K562 (cell line): Measurements from ENCODE around the gene RERE.

Experiments
- GTF2F1 ChIP-seq: IDR thresholded peaks from 2 replicates; pipeline ENCODE4 v1.6.1; 2011; ENCODE audit warnings: low read depth, low read length, improper control_type of control experiment
- POLR2A ChIP-seq: fragments of 450-650 bp; conservative IDR thresholded peaks from 2 replicates; pipeline ENCODE4 v1.6.1; 2016
- RFX5 ChIP-seq: IDR thresholded peaks from 2 replicates; pipeline ENCODE4 v1.6.1; 2011; ENCODE audit warnings: low read depth, mild to moderate bottlenecking, improper control_type of control experiment, low read length
- RNF2 ChIP-seq: sonication (generic); IDR thresholded peaks from 2 replicates; pipeline ENCODE4 v1.6.1; 2016
- TRIM24 ChIP-seq, 2 experiments: fragments of 450-650 bp; IDR thresholded peaks; 2 replicates each; pipeline ENCODE4 v1.6.1; 2016
- YY1 ChIP-seq, 3 experiments: IDR thresholded peaks; 2 replicates each; pipeline ENCODE4 v1.6.1; 2011; ENCODE audit warnings: low read length in 2 of 3, mild to moderate bottlenecking in 2 of 3, moderate library complexity in 2 of 3, borderline replicate concordance in 1 of 3, control low read depth in 1 of 3, low read depth in 1 of 3; ENCODE audit not compliant: insufficient read depth in 3 of 3, insufficient replicate concordance in 2 of 3, control insufficient read depth in 1 of 3, insufficient read length in 1 of 3; ENCODE audit errors: extremely low read depth in 1 of 3
- ZFP30 ChIP-seq: fragments of 250-450 bp; sonication (Bioruptor Pico); IDR thresholded peaks from 2 replicates; pipeline ENCODE4 v1.8.0; 2022; ENCODE audit warnings: moderate library complexity, mild to moderate bottlenecking, inconsistent platforms, borderline replicate concordance
- ZNF23 ChIP-seq: fragments of 250-450 bp; sonication (Bioruptor Pico); IDR thresholded peaks from 2 replicates; pipeline ENCODE4 v1.4.0; 2020; ENCODE audit warnings: mild to moderate bottlenecking
- ZNF274 ChIP-seq: IDR thresholded peaks from 2 replicates; pipeline ENCODE4 v1.6.1; 2011; ENCODE audit warnings: low read depth, mild to moderate bottlenecking, low read length, moderate library complexity, borderline replicate concordance
- ZNF384 ChIP-seq: IDR thresholded peaks from 2 replicates; pipeline ENCODE4 v1.6.1; 2012; ENCODE audit warnings: low read depth, low read length, improper control_type of control experiment
- TF ChIP-seq, protein P1 (sequence below), 3 experiments: IDR thresholded peaks in 2 of 3; conservative IDR thresholded peaks in 1 of 3; 2 replicates each; pipeline ENCODE4 v1.5.1; 2011 to 2012; ENCODE audit warnings: low read length in 3 of 3, mild to moderate bottlenecking in 3 of 3, control low read depth in 2 of 3, improper control_type of control experiment in 1 of 3, inconsistent platforms in 1 of 3, low read depth in 1 of 3, mixed read lengths in 1 of 3, moderate library complexity in 1 of 3; ENCODE audit not compliant: insufficient read depth in 2 of 3
- TF ChIP-seq, protein P2 (sequence below): fragments of 450-650 bp; IDR thresholded peaks from 2 replicates; pipeline ENCODE4 v1.6.1; 2014; ENCODE audit warnings: low read depth, mild to moderate bottlenecking, moderate library complexity, borderline replicate concordance
- TF ChIP-seq, protein P3 (sequence below), 2 experiments: fragments of 450-650 bp; formaldehyde crosslinking in 1 of 2; IDR thresholded peaks; 2 replicates each; pipeline versions ENCODE4 v1.4.0 to v1.6.1; 2014 to 2020; ENCODE audit warnings: mild to moderate bottlenecking in 2 of 2, borderline replicate concordance in 1 of 2, low read depth in 1 of 2
- TF ChIP-seq, protein P4 (sequence below): sonication (generic); formaldehyde crosslinking; IDR thresholded peaks from 2 replicates; pipeline ENCODE4 v1.8.1; 2022; ENCODE audit warnings: missing genetic modification reagents

DNA sequence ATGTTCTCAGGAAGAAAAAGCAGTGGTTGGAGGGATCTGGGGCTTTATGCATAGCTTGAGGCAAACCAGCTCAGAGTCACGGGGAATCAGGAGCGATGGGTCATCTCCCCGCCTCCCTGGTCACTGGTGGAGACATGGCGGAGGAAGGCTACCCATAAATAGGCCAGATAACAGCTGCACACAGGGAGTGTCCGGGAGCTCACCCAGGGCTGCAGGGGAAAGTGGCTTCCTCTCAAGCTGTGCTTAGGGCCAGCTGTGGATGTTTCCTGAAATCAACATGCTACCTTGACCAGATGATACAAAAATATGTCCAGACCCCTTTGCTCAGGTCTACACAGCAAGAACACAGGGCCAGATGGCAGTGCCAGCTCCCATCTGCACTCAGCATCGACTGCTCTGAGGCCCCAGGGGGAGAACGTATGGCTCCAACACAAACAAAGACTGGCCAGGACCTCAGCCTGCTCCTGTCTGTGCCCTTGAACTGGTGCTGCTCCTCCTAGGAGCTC, 27.1 kb upstream of the RERE start:
- TF ChIP-seq, protein P1, sequence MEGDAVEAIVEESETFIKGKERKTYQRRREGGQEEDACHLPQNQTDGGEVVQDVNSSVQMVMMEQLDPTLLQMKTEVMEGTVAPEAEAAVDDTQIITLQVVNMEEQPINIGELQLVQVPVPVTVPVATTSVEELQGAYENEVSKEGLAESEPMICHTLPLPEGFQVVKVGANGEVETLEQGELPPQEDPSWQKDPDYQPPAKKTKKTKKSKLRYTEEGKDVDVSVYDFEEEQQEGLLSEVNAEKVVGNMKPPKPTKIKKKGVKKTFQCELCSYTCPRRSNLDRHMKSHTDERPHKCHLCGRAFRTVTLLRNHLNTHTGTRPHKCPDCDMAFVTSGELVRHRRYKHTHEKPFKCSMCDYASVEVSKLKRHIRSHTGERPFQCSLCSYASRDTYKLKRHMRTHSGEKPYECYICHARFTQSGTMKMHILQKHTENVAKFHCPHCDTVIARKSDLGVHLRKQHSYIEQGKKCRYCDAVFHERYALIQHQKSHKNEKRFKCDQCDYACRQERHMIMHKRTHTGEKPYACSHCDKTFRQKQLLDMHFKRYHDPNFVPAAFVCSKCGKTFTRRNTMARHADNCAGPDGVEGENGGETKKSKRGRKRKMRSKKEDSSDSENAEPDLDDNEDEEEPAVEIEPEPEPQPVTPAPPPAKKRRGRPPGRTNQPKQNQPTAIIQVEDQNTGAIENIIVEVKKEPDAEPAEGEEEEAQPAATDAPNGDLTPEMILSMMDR (IDR thresholded peaks at IDR 0.05 in 2 of 3, conservative IDR thresholded peaks at IDR 0.05 in 1 of 3; ENCODE audit: insufficient read depth in 2 of 3, low read depth in 1 of 3, low read length in 3 of 3), result no peak
- TF ChIP-seq YY1 (IDR thresholded peaks at IDR 0.05; ENCODE audit: borderline replicate concordance in 1 of 3, control insufficient read depth in 1 of 3, extremely low read depth in 1 of 3, insufficient read depth in 3 of 3, insufficient read length in 1 of 3, insufficient replicate concordance in 2 of 3, low read depth in 1 of 3, low read length in 2 of 3) (no peak), ZNF23 (CRISPR knock-in tag) (no peak), POLR2A (no peak), TRIM24 (IDR thresholded peaks at IDR 0.05) (no peak), RNF2 (no peak), ZNF384 (no peak), ZNF274 (no peak), RFX5 (no peak), ZFP30 (CRISPR knock-in tag) (no peak), GTF2F1 (no peak)
- TF ChIP-seq, protein P2, sequence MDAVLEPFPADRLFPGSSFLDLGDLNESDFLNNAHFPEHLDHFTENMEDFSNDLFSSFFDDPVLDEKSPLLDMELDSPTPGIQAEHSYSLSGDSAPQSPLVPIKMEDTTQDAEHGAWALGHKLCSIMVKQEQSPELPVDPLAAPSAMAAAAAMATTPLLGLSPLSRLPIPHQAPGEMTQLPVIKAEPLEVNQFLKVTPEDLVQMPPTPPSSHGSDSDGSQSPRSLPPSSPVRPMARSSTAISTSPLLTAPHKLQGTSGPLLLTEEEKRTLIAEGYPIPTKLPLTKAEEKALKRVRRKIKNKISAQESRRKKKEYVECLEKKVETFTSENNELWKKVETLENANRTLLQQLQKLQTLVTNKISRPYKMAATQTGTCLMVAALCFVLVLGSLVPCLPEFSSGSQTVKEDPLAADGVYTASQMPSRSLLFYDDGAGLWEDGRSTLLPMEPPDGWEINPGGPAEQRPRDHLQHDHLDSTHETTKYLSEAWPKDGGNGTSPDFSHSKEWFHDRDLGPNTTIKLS, result no peak
- TF ChIP-seq, protein P3, sequence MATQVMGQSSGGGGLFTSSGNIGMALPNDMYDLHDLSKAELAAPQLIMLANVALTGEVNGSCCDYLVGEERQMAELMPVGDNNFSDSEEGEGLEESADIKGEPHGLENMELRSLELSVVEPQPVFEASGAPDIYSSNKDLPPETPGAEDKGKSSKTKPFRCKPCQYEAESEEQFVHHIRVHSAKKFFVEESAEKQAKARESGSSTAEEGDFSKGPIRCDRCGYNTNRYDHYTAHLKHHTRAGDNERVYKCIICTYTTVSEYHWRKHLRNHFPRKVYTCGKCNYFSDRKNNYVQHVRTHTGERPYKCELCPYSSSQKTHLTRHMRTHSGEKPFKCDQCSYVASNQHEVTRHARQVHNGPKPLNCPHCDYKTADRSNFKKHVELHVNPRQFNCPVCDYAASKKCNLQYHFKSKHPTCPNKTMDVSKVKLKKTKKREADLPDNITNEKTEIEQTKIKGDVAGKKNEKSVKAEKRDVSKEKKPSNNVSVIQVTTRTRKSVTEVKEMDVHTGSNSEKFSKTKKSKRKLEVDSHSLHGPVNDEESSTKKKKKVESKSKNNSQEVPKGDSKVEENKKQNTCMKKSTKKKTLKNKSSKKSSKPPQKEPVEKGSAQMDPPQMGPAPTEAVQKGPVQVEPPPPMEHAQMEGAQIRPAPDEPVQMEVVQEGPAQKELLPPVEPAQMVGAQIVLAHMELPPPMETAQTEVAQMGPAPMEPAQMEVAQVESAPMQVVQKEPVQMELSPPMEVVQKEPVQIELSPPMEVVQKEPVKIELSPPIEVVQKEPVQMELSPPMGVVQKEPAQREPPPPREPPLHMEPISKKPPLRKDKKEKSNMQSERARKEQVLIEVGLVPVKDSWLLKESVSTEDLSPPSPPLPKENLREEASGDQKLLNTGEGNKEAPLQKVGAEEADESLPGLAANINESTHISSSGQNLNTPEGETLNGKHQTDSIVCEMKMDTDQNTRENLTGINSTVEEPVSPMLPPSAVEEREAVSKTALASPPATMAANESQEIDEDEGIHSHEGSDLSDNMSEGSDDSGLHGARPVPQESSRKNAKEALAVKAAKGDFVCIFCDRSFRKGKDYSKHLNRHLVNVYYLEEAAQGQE (IDR thresholded peaks at IDR 0.05; ENCODE audit: borderline replicate concordance), result no peak
- TF ChIP-seq, protein P3 (CRISPR knock-in tag; IDR thresholded peaks at IDR 0.05; ENCODE audit: low read depth), result no peak
- TF ChIP-seq, protein P4, sequence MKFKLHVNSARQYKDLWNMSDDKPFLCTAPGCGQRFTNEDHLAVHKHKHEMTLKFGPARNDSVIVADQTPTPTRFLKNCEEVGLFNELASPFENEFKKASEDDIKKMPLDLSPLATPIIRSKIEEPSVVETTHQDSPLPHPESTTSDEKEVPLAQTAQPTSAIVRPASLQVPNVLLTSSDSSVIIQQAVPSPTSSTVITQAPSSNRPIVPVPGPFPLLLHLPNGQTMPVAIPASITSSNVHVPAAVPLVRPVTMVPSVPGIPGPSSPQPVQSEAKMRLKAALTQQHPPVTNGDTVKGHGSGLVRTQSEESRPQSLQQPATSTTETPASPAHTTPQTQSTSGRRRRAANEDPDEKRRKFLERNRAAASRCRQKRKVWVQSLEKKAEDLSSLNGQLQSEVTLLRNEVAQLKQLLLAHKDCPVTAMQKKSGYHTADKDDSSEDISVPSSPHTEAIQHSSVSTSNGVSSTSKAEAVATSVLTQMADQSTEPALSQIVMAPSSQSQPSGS, result no peak
